ENCODE data around the gene PVR.
"Not testable (repeated sequence)": the region's sequence is repeated elsewhere in the genome, so short reads cannot be mapped to it uniquely, and the experiment has no call there.

The PVR gene

GRCh38 chr19:44677019-44677811 is 33.5 kb downstream of the PVR start:
- no peak for DNase-seq

DNA sequence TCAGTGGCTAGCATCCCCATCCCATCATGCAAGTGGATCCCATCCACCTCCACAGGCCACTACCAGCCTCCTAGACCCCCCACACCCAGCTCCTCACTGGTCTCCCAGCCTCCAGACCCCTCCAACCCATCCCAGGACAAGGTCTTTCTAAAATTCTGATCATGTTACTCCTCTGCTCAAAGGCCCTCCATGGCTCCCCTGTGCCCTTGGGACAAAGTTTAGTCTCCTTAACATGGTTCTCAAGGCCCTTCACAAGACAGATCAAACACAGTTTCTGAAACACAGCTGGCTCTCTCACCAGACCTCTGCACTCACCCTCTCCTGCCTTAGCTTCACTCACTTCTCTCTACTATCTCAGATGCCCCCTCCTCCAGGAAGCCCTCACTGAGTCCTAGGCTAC is 36.8 kb downstream of the PVR start:
- DNase-seq: no peak

DNA sequence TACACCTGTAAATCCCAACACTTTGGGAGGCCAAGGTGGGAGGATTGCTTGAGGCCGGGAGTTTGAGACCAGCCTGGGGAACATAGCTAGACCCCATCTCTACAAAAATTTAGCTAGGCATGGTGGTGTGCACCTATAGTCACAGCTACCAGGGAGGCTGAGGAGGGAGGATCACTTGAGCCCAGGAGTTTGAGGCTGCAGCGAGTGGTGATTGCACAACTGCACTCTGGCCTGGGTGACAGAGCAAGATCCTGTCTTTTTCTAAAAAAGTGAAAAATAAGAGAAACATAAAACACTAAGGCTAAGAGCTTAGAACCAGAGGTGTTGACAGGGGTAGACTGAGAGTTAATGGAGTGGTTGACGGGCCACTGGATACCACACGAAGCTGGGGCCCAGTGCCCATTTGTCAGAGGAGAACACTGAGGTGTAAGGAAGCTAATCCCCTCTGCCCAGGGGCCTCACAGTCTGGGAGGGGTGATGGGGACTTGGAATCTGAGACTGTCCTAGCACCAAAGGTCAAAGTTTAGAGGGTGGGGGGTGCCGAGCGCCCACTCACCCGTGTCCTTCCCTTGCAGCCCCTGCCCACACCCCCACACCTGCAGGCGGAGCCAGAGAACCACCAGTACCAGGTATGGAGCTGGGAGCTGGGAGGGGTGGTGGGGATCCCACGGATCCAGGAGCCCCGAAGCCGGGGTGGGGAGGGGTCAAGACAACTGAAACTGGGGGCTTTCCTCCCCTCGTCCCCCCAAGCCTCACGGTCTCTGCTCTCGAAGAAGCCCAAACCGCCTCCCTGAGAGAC is 38.5 kb downstream of the PVR start:
- DNase-seq: no peak

DNA sequence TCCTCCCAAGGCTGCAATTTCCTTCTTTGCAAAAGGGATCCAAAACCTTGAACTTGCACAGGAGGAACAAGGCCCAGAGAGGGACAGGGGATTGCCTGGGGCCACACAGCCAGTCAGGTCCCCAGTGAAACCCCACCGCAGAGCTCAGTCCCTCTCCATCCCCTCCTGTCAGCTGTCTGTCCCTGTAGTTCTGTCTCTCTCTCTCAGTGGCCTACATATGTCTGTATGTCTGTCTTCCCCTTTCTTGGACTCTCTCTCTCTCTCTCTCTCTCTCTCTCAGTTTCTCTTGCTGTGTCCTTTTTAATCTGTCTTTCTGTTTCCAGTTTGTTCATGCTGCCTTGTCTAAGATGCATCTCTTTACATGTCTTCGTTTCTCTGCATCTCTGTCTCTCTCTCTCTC is 39.1 kb downstream of the PVR start:
- no peak for DNase-seq

- DNase-seq: no peak
These were observed 39.9 kb downstream of the PVR start for GRCh38 chr19:44683434-44684210.

DNA sequence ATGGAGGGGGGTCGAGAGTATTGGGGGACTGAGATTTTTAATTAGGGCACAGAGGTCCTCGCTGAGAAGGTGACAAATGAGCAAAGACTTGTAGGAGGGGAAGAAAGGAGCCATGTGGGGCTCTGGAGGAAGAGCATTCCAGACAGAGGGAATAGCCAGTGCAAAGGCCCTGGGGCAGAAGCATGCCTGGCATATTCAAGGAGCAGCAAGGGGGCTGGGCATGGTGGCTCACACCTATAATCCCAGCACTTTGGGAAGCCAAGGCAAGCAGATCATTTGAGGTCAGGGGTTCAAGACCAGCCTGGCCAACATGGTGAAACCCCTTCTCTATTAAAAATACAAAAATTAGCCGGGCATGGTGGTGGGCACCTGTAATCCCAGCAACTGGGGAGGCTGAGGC is 40.7 kb downstream of the PVR start:
- not testable (repeated sequence) for DNase-seq

DNA sequence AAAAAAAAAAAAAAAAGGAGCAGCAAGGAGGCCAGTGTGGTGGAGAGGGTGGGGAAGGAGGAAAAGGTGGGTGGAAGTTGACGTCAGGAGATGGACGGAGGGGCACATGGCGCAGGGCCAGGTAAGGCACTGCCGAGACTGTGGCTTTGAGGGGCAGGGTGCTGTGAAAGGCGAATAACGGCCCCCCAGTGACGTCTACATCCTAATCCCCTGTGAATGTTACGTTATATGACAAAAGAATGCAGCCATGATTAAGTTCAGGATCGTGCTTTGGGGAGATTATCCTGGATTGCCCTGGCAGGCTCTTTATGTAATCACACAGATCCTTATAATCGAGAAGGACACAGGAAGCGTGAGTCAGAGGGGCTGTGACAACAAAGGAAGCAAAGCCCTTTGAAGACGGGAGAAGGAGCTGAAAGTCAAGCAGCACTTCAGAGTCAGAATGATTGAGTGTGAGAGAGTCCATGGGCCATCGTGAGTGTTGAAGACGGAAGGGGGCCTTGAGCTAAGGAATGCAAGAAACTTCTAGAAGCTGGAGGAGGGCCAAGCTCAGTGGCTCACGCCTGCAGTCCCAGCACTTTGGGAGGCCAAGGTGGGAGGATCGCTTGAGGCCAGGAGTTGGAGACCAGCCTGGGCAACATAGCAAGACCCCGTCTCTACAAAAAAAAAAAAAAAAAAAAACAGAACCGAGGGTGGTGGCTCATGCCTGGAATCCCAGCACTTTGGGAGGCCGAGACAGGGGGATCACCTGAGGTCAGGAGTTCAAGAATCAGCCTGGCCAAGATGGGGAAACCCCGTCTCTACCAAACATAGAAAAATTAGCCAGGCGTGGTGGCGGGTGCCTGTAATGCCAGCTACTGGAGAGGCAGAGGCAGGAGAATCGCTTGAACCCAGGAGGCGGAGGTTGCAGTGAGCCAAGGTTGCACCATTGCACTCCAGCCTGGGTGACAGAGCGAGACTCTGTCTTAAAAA is 41.5 kb downstream of the PVR start:
- DNase-seq: no peak

DNA sequence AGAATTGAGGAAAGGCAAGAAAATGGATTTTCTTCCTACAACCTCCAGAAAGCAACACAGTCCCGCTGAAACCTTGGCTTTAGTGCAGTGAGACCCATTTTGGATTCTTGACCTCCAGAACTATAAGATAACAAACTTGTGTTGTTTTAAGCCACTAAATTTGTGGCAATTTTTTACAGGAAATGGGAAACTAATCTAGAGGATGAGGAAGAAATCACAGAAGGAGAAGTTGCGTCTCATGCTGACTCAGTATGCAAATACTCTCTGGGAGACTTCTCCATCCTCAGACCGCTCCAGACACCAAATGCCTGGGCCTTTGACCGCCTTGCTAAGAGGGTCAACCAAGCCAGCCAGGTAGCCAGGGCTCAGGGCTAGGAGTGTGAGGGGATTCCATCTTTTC is 42.2 kb downstream of the PVR start:
- no peak for DNase-seq

GRCh38 chr19:44686896-44687295 is 43.2 kb downstream of the PVR start:
- DNase-seq: no peak

- DNase-seq: no peak
These were observed 44.2 kb downstream of the PVR start for GRCh38 chr19:44687888-44688287.

DNA sequence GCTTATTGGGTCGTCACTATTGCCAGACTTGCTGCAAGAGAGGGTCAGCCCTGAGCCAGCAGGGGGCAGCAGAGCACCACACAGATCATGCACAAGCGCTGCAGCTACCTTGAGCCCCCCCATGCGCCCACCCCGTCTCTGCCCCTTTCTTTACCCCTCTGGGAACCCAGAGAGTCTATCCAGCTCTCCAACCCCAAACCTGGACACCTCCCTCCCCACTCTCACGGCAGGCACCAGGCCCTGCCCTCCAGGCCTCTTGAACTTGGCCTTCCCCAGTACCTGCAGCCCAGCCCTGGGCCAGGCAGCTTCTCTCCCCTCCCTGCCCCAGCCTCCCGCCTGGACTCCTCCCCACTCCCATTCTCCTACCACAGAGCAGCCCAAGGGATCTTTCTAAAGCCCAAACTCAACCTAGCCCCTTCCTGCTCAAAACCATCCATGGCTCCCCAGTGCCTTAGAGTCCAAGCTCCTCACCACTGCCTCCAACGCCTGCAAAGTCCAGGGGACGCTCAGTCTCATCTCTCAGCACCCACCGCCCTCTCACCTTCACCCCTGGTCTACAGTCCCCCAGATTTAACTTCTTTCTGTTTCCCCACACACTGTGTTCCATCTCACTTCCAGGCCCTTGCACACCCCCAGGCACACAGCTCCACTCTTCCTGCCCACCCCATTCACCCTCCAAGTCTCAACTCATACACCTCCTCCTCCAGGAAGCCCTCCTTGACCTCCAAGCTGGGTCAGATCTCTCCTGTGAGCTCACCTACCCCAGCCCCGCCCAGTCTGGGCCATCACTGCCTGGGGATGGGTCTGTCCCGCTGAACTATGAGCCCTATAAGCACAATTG is 45.8 kb downstream of the PVR start:
- DNase-seq: peak; percentile 8 to 69

DNA sequence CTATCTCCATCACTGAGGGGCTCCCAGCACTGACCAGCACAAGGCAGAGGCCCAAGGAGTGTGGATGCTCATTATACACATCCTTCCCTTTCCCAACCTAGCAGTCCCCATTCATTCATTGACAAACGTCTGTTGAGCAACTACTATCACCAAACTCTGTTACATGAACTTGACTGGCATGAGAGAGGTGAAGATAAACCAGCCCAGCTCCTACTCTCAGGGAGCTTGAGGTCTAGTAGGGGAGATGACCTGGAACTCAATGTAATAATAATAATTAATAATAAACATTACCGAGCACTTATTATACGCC is 46.4 kb downstream of the PVR start:
- no peak for DNase-seq

GRCh38 chr19:44692379-44692721 is 48.6 kb downstream of the PVR start:
- DNase-seq: no peak

DNA sequence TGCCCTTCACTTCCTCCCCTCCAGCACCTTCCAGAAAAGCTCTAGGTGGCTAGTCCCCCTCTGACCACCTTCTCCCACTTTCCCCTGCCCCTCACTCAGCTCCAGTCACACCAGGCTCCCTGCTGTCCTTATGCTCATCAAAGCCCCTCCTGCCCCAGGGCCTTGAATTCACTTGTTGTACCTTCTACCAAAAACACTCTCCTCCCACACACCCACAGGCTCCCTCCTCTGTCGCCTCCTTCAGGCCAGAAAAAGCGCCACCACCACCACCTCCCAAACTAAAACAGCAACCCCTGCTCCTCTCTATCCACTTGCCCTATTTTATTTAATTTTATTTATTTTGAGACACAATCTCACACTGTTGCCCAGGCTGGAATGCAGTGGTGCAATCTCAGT is 50.5 kb downstream of the PVR start:
- DNase-seq: no peak

GRCh38 chr19:44696939-44697669 is 53.4 kb downstream of the PVR start:
- no peak for DNase-seq

DNA sequence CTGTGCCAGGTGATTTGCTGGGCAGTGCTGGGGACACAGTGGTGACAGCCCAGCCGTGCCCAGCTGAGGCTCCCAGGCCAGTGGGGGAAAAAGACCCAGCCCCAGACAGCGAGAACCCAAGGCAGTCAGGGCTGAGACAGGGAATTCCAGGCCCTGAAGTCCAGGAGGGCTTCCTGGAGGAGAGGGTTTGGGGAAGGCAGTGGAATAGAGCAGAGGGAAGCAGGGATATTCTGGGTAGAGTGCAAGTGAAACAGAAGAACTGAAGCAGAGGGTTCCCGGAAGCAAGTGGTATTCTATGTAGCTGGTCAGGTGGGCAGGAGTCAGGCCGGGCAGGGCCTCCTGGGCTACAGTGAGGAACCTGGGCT is 53.9 kb downstream of the PVR start:
- DNase-seq: no peak

- DNase-seq: no peak
These were observed 54.9 kb downstream of the PVR start, which contains the start of gene CEACAM16 for GRCh38 chr19:44698492-44699201. TSS of gene CEACAM16 (plus strand) at chr19:44699151. CDS start at chr19:44701457, 2,306 bp downstream.

- DNase-seq: no peak
These were observed 56.8 kb downstream of the PVR start for GRCh38 chr19:44700547-44700946.

DNA sequence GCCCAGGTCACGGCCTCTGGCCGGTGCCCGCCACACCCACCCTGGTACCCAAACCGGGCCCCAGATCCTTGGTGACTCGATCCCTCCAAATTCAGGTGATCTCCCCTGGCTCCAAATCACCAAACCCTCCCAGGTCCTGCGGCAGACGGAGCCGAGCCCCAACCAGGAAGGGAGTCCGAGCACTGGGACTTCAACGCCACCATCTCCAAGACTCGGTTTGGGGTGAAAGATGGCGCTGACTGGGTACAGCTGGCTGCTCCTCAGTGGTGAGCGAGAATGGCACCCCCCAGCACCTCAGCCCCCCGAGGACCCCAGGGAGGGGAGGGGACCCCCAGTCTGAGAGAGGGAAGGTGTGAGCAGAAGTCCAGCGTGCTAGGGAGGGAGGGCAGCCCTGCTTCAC is 57.5 kb downstream of the PVR start:
- no peak for DNase-seq

DNA sequence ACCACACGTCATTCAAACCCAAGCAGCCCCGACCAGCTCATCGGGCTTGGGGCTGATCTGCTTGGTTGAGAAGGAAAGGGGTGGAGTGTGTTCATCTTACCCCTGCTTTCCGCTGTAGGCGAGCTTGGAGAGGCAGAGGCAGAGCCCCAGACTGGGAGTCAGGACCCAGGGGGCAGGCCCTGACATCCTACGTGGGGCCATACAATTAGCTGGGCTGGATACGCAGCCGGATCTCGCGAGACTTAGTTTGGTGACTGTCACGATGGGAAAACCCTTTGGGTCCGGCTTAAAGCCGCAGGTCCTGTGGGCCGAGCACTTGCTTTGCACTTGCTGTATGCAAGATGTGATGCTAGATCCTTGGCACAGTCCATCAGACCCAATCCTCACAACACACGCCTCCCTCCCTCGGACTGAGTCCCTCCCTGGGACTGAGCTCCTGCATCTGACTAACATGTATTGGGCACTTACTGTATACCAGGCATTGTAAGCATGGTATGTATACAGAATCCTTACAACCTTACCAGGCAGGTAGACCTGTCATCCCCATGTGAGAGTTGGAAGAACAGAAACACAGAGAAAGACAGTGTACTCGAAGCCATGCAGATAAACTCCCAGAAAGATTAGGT is 59.0 kb downstream of the PVR start:
- DNase-seq: no peak

Measured in NCI-H526 (cell line).